Colonic mucosa (tissue), 4 donors: ENCODE measurements around the gene ROR2. TPM values are rescaled to one million over a fixed set of nuclear protein-coding genes. Genes with fewer than 3 reads are reported as not detected.
A peak's percentile ranks its signal among the peaks of the same experiment; 100 is the strongest.

ENCODE experiments used
- DNase-seq: peaks from one replicate; pipeline ENCODE4 v3.0.0-alpha.2; 2020
- H3K27ac ChIP-seq: fragments of 200-600 bp; one replicate; pipeline ENCODE4 v1.8.0; 2021
- H3K27me3 ChIP-seq: fragments of 200-600 bp; one replicate; pipeline ENCODE4 v1.8.0; 2021
- H3K36me3 ChIP-seq: fragments of 200-600 bp; one replicate; pipeline ENCODE4 v1.8.0; 2021
- H3K4me1 ChIP-seq: fragments of 200-600 bp; one replicate; pipeline ENCODE4 v1.8.0; 2021; ENCODE audit warnings: mild to moderate bottlenecking
- H3K4me3 ChIP-seq: fragments of 200-600 bp; one replicate; pipeline ENCODE4 v1.8.0; 2021
- H3K9ac ChIP-seq, 2 donors: one replicate each; pipeline ENCODE4 v1.7.0; 2013; ENCODE audit warnings: control low read depth in 2 of 2, low read depth in 2 of 2, low read length in 2 of 2
- H3K9me3 ChIP-seq: fragments of 200-600 bp; one replicate; pipeline ENCODE4 v1.8.0; 2021
- CTCF ChIP-seq: fragments of 200-600 bp; IDR thresholded peaks from one replicate; pipeline ENCODE4 v1.8.0; 2022; ENCODE audit warnings: antibody characterized with exemption, mild to moderate bottlenecking
- intact Hi-C: fragments of 100-400 bp; cut with DNase I; formaldehyde crosslinking; loops from one replicate; pipeline ENCODE4 v1.14.1; 2022
- total RNA-seq, 2 donors: library from RNA; stranded (reverse); fragmentation: NEBNext Ultra II Directional in 1 of 2; extraction: Animal tissue kit (Norgen Biotek cat#: 25700) in 1 of 2; gene quantifications; one replicate each; pipeline ENCODE4 v1.2.1, GENCODE V29; 2021
- donor health status: healthy.
- donor health status: DM: no; HTN: no; CAD: no.
- donor health status: DM: no; HTN: no; CAD: no.

Gene ROR2
- total RNA-seq, 2 donors from 2014 or later: 1.7 to 9.1 TPM

GRCh38 chr9:91773156-91773555 is 176.9 kb downstream of the ROR2 start:
- DNase-seq: no peak
- no peaks in the 10 kb centered on the region for H3K9me3 ChIP-seq
- intact Hi-C loops: loop anchor here (10.0 kb wide), 1 partner anchor 112 kb away; no protein-coding TSS in a partner anchor
- no peak overlapping the region for H3K9ac ChIP-seq
- TF ChIP-seq CTCF: no peak
- H3K4me1 ChIP-seq: no peaks in the 10 kb centered on the region
- no peak overlapping the region for H3K4me3 ChIP-seq
- H3K27ac ChIP-seq: no peak overlapping the region
- no peaks in the 10 kb centered on the region for H3K36me3 ChIP-seq
- H3K27me3 ChIP-seq: no peaks in the 10 kb centered on the region

- Histone ChIP-seq H3K27ac (no peak overlapping the region), H3K9me3 (no peaks in the 10 kb centered on the region), H3K9ac (no peak overlapping the region), H3K4me3 (no peak overlapping the region), H3K36me3 (no peaks in the 10 kb centered on the region), H3K27me3 (no peaks in the 10 kb centered on the region), H3K4me1 (no peaks in the 10 kb centered on the region)
- TF ChIP-seq CTCF: no peak
- intact Hi-C loops: loop anchor here (10.0 kb wide), 1 partner anchor 113 kb away; no protein-coding TSS in a partner anchor
- DNase-seq: no peak
These were observed 178.2 kb downstream of the ROR2 start for GRCh38 chr9:91771864-91772263.

- no peaks in the 10 kb centered on the region for H3K36me3 ChIP-seq
- no peak overlapping the region for H3K9ac ChIP-seq
- no peaks in the 10 kb centered on the region for H3K9me3 ChIP-seq
- H3K27me3 ChIP-seq: no peaks in the 10 kb centered on the region
- no peak overlapping the region for H3K4me3 ChIP-seq
- intact Hi-C loops: loop anchor here (10.0 kb wide), 1 partner anchor 114 kb away; no protein-coding TSS in a partner anchor
- TF ChIP-seq CTCF: no peak
- peak overlapping the region; percentile 18 for H3K27ac ChIP-seq
- H3K4me1 ChIP-seq: no peaks in the 10 kb centered on the region
- DNase-seq: peak; percentile 38
These were observed 179.0 kb downstream of the ROR2 start for GRCh38 chr9:91771027-91771426.

- H3K4me3 ChIP-seq: no peak overlapping the region
- H3K4me1 ChIP-seq: no peaks in the 10 kb centered on the region
- H3K27me3 ChIP-seq: no peaks in the 10 kb centered on the region
- DNase-seq: peak; percentile 49
- no peak overlapping the region for H3K27ac ChIP-seq
- no peak overlapping the region for H3K9ac ChIP-seq
- no peaks in the 10 kb centered on the region for H3K9me3 ChIP-seq
- intact Hi-C loops: loop anchor here (10.0 kb wide), 1 partner anchor 115 kb away; no protein-coding TSS in a partner anchor
- no peak for TF ChIP-seq CTCF
- H3K36me3 ChIP-seq: no peaks in the 10 kb centered on the region
These were observed 179.8 kb downstream of the ROR2 start for GRCh38 chr9:91770229-91770628.

- no peak for TF ChIP-seq CTCF
- Histone ChIP-seq H3K27ac (no peak overlapping the region), H3K36me3 (no peaks in the 10 kb centered on the region), H3K9ac (no peak overlapping the region), H3K4me3 (no peak overlapping the region), H3K9me3 (no peaks in the 10 kb centered on the region), H3K4me1 (no peaks in the 10 kb centered on the region), H3K27me3 (no peaks in the 10 kb centered on the region)
- intact Hi-C loops: no loop called here
- DNase-seq: no peak
These were observed 180.8 kb downstream of the ROR2 start for GRCh38 chr9:91768977-91769916.
